Activated B cell treated with CpG ODN at 0.5 μM for 24 hours (primary cell): ENCODE measurements around the gene ANKLE1. TPM values are rescaled to one million over a fixed set of nuclear protein-coding genes. Genes with fewer than 3 reads are reported as not detected.

Experiments used
- ATAC-seq: fragments of 200-7000 bp; cut with Tn5 transposase; one replicate; pipeline ENCODE4 v1.10.0; 2021; ENCODE audit warnings: low read depth, mild to moderate bottlenecking, moderate library complexity
- CTCF ChIA-PET: fragments of 350-600 bp; sonication (Branson Sonifier 250); formaldehyde crosslinking; loops from one replicate; lab custom pipeline; 2021; ENCODE audit warnings: antibody characterized with exemption; lab: Charles Lee
- POLR2A ChIA-PET: fragments of 350-600 bp; sonication (Branson Sonifier 250); formaldehyde crosslinking; loops from one replicate; lab custom pipeline; 2021; ENCODE audit warnings: antibody characterized with exemption; lab: Charles Lee
- DNase-seq: peaks from one replicate; pipeline ENCODE4 v3.0.0; 2022
- H3K27ac Mint-ChIP-seq: one replicate; pipeline ENCODE4 v1.8.0; 2020; ENCODE audit warnings: mixed read lengths
- H3K27me3 Mint-ChIP-seq: one replicate; pipeline ENCODE4 v1.8.0; 2021; ENCODE audit warnings: mixed read lengths
- H3K36me3 Mint-ChIP-seq: one replicate; pipeline ENCODE4 v1.8.0; 2021; ENCODE audit warnings: low read depth, mixed read lengths
- H3K4me1 Mint-ChIP-seq: one replicate; pipeline ENCODE4 v1.8.0; 2021; ENCODE audit warnings: mixed read lengths
- H3K4me3 Mint-ChIP-seq: one replicate; pipeline ENCODE4 v1.8.0; 2020; ENCODE audit warnings: mild to moderate bottlenecking, mixed read lengths
- H3K9me3 Mint-ChIP-seq: one replicate; pipeline ENCODE4 v1.8.0; 2020; ENCODE audit warnings: mixed read lengths
- CTCF ChIP-seq: fragments of 200-600 bp; IDR thresholded peaks from one replicate; pipeline ENCODE4 v1.8.0; 2022; ENCODE audit warnings: antibody characterized with exemption, mild to moderate bottlenecking
- intact Hi-C: fragments of 100-400 bp; cut with micrococcal nuclease; formaldehyde crosslinking; loops from one replicate; pipeline ENCODE4 v1.15.1; 2024
- total RNA-seq: library from RNA; stranded (reverse); gene quantifications from 2 replicates; pipeline ENCODE4 v1.2.3, GENCODE V29; 2022

The ANKLE1 gene
- total RNA-seq, 1 donor from 2014 or later = 9.1 TPM

- DNase-seq (no peak), ATAC-seq (no peak)
- ChIA-PET POLR2A (no interaction called here), CTCF (no interaction called here)
- intact Hi-C loops = no loop called here
- peaks cover 37% of the 10 kb centered on the region for H3K36me3 Mint-ChIP-seq
- H3K27me3 Mint-ChIP-seq = no peaks in the 10 kb centered on the region
- peak overlapping the region; percentile 17 for H3K4me3 Mint-ChIP-seq
- H3K9me3 Mint-ChIP-seq = no peaks in the 10 kb centered on the region
- TF ChIP-seq CTCF = no peak
- H3K27ac Mint-ChIP-seq = no peak overlapping the region
- H3K4me1 Mint-ChIP-seq = peaks cover 27% of the 10 kb centered on the region
Observed at GRCh38 chr19:17311455-17312188, 29.9 kb downstream of the ANKLE1 start.

GRCh38 chr19:17312189-17313113, 30.8 kb downstream of the ANKLE1 start:
- Mint-ChIP-seq H3K4me1 (peaks cover 27% of the 10 kb centered on the region), H3K27ac (no peak overlapping the region), H3K27me3 (no peaks in the 10 kb centered on the region), H3K4me3 (no peak overlapping the region), H3K36me3 (peaks cover 37% of the 10 kb centered on the region), H3K9me3 (no peaks in the 10 kb centered on the region)
- no peak for ATAC-seq
- intact Hi-C loops = no loop called here
- POLR2A ChIA-PET = no interaction called here
- TF ChIP-seq CTCF = no peak
- CTCF ChIA-PET = no interaction called here
- DNase-seq = no peak

- no peaks in the 10 kb centered on the region for H3K9me3 Mint-ChIP-seq
- peaks cover 20% of the 10 kb centered on the region for H3K4me1 Mint-ChIP-seq
- H3K27me3 Mint-ChIP-seq = no peaks in the 10 kb centered on the region
- no peak for DNase-seq
- no peak for TF ChIP-seq CTCF
- POLR2A ChIA-PET = no interaction called here
- H3K4me3 Mint-ChIP-seq = no peak overlapping the region
- peaks cover 41% of the 10 kb centered on the region for H3K36me3 Mint-ChIP-seq
- no peak for ATAC-seq
- intact Hi-C loops = no loop called here
- no peak overlapping the region for H3K27ac Mint-ChIP-seq
- CTCF ChIA-PET = no interaction called here
Observed at GRCh38 chr19:17314007-17314593, 32.4 kb downstream of the ANKLE1 start.

- POLR2A ChIA-PET = interaction anchor here (0.5 kb wide), 1 partner anchor 62 kb away, joined by 3 read pairs; no protein-coding TSS in a partner anchor
- Mint-ChIP-seq H3K27ac (no peak overlapping the region), H3K4me3 (no peak overlapping the region), H3K27me3 (no peaks in the 10 kb centered on the region), H3K9me3 (no peaks in the 10 kb centered on the region), H3K36me3 (peaks cover 54% of the 10 kb centered on the region), H3K4me1 (peaks cover 4% of the 10 kb centered on the region)
- intact Hi-C loops = no loop called here
- DNase-seq (no peak), ATAC-seq (no peak)
- CTCF ChIA-PET = no interaction called here
- TF ChIP-seq CTCF = no peak
Observed at GRCh38 chr19:17318966-17319365, 37.3 kb downstream of the ANKLE1 start.
